H9 (cell line): Measurements from ENCODE around the gene WDR55. TPM values are rescaled to one million over a fixed set of nuclear protein-coding genes. Genes with fewer than 3 reads are reported as not detected.

Experiments
- DNase-seq: peaks from one replicate; pipeline ENCODE4 v3.0.0-alpha.2; 2017
- H2AFZ ChIP-seq: one replicate; pipeline ENCODE4 v1.6.1; 2013; ENCODE audit warnings: mild to moderate bottlenecking, low read length, control low read depth, moderate library complexity
- H2AK5ac ChIP-seq: 2 replicates; pipeline ENCODE4 v1.6.1; 2013; ENCODE audit warnings: low read length, control low read depth, mixed read lengths; ENCODE audit not compliant: insufficient read length
- H2BK120ac ChIP-seq: one replicate; pipeline ENCODE4 v1.6.1; 2013; ENCODE audit warnings: low read depth, mild to moderate bottlenecking, low read length, control low read depth, inconsistent platforms; ENCODE audit not compliant: poor library complexity, severe bottlenecking
- H2BK12ac ChIP-seq: 2 replicates; pipeline ENCODE4 v1.6.1; 2013; ENCODE audit warnings: low read length, control low read depth, mixed read lengths, low read depth; ENCODE audit not compliant: insufficient read length
- H2BK15ac ChIP-seq: 2 replicates; pipeline ENCODE4 v1.6.1; 2013; ENCODE audit warnings: low read depth, low read length, control low read depth
- H2BK20ac ChIP-seq: one replicate; pipeline ENCODE4 v1.6.1; 2013; ENCODE audit warnings: low read depth, mild to moderate bottlenecking, low read length, control low read depth, inconsistent platforms; ENCODE audit not compliant: poor library complexity, severe bottlenecking
- H2BK5ac ChIP-seq: 2 replicates; pipeline ENCODE4 v1.6.1; 2013; ENCODE audit warnings: low read length, control low read depth, mixed read lengths; ENCODE audit not compliant: insufficient read length
- H3K14ac ChIP-seq: 2 replicates; pipeline ENCODE4 v1.6.1; 2013; ENCODE audit warnings: low read length, control low read depth; ENCODE audit not compliant: insufficient read depth
- H3K18ac ChIP-seq: 2 replicates; pipeline ENCODE4 v1.6.1; 2013; ENCODE audit warnings: low read depth, mild to moderate bottlenecking, mixed read lengths, low read length, control low read depth; ENCODE audit not compliant: insufficient read length
- H3K23ac ChIP-seq: 2 replicates; pipeline ENCODE4 v1.6.1; 2013; ENCODE audit warnings: low read length, control low read depth, mixed read lengths, low read depth; ENCODE audit not compliant: insufficient read length
- H3K23me2 ChIP-seq: 2 replicates; pipeline ENCODE4 v1.6.1; 2013; ENCODE audit warnings: low read depth, mild to moderate bottlenecking, mixed read lengths, low read length, control low read depth; ENCODE audit not compliant: insufficient read length, poor library complexity, severe bottlenecking
- H3K27ac ChIP-seq: 2 replicates; pipeline ENCODE4 v1.5.1; 2013; ENCODE audit warnings: low read length, control low read depth, mixed read lengths, low read depth; ENCODE audit not compliant: insufficient read length
- H3K27me3 ChIP-seq: 2 replicates; pipeline ENCODE4 v1.6.1; 2013; ENCODE audit warnings: low read length, control low read depth, inconsistent platforms; ENCODE audit not compliant: insufficient read depth
- H3K4ac ChIP-seq: 2 replicates; pipeline ENCODE4 v1.6.1; 2013; ENCODE audit warnings: low read depth, mild to moderate bottlenecking, control low read depth, inconsistent platforms, low read length, moderate library complexity
- H3K4me1 ChIP-seq: 2 replicates; pipeline ENCODE4 v1.6.1; 2013; ENCODE audit warnings: low read length, control low read depth, inconsistent platforms; ENCODE audit not compliant: insufficient read depth
- H3K4me2 ChIP-seq: 2 replicates; pipeline ENCODE4 v1.6.1; 2013; ENCODE audit warnings: low read length, control low read depth, mixed read lengths; ENCODE audit not compliant: insufficient read length, insufficient read depth
- H3K56ac ChIP-seq: 2 replicates; pipeline ENCODE4 v1.6.1; 2013; ENCODE audit warnings: low read depth, mild to moderate bottlenecking, mixed read lengths, low read length, control low read depth; ENCODE audit not compliant: insufficient read length
- H3K79me1 ChIP-seq: 2 replicates; pipeline ENCODE4 v1.6.1; 2013; ENCODE audit warnings: low read depth, mild to moderate bottlenecking, moderate library complexity, low read length, control low read depth, inconsistent platforms; ENCODE audit not compliant: insufficient read depth, poor library complexity, severe bottlenecking
- H3K79me2 ChIP-seq: 2 replicates; pipeline ENCODE4 v1.6.1; 2013; ENCODE audit warnings: low read length, control low read depth, inconsistent platforms; ENCODE audit not compliant: insufficient read depth
- H3K9ac ChIP-seq: 2 replicates; pipeline ENCODE4 v1.6.1; 2013; ENCODE audit warnings: low read length, control low read depth, mixed read lengths; ENCODE audit not compliant: insufficient read length; ENCODE audit errors: extremely low read depth
- H3K9me3 ChIP-seq: one replicate; pipeline ENCODE4 v1.6.1; 2013; ENCODE audit warnings: low read depth, low read length, inconsistent platforms; ENCODE audit not compliant: control insufficient read depth
- H3T11ph ChIP-seq: one replicate; pipeline ENCODE4 v1.6.1; 2013; ENCODE audit warnings: mild to moderate bottlenecking, low read length, control low read depth, inconsistent platforms
- H4K20me1 ChIP-seq: one replicate; pipeline ENCODE4 v1.6.1; 2013; ENCODE audit not compliant: control insufficient read depth, insufficient read length, insufficient read depth
- H4K5ac ChIP-seq: 2 replicates; pipeline ENCODE4 v1.6.1; 2013; ENCODE audit warnings: low read depth, mild to moderate bottlenecking, mixed read lengths, low read length, control low read depth; ENCODE audit not compliant: insufficient read length
- H4K8ac ChIP-seq: replicated peaks from 2 replicates; pipeline ENCODE4 v1.6.1; 2013; ENCODE audit warnings: low read length, control low read depth, mixed read lengths, low read depth; ENCODE audit not compliant: insufficient read length
- H4K91ac ChIP-seq: 2 replicates; pipeline ENCODE4 v1.6.1; 2013; ENCODE audit warnings: low read depth, mild to moderate bottlenecking, moderate library complexity, mixed read lengths, low read length, control low read depth; ENCODE audit not compliant: insufficient read length
- H3K27ac Mint-ChIP-seq, 3 experiments: 2 replicates in 2 of 3; 3 replicates in 1 of 3; pipeline ENCODE4 v1.8.0; 2020 to 2021; ENCODE audit warnings: mixed read lengths in 3 of 3, mild to moderate bottlenecking in 1 of 3, moderate library complexity in 1 of 3
- H3K27me3 Mint-ChIP-seq: 2 replicates; pipeline ENCODE4 v1.8.0; 2021; ENCODE audit warnings: low read depth, mild to moderate bottlenecking, moderate library complexity, mixed read lengths
- H3K36me3 Mint-ChIP-seq, 3 experiments: 2 replicates in 2 of 3; 3 replicates in 1 of 3; pipeline ENCODE4 v1.8.0; 2020 to 2021; ENCODE audit warnings: low read depth in 3 of 3, mixed read lengths in 3 of 3; ENCODE audit not compliant: insufficient read depth in 1 of 3
- H3K4me1 Mint-ChIP-seq, 2 experiments: 2 replicates each; pipeline ENCODE4 v1.8.0; 2020; ENCODE audit warnings: mixed read lengths in 2 of 2
- H3K4me3 Mint-ChIP-seq, 2 experiments: 2 replicates in 1 of 2; 3 replicates in 1 of 2; pipeline ENCODE4 v1.8.0; 2020 to 2021; ENCODE audit warnings: mild to moderate bottlenecking in 2 of 2, mixed read lengths in 2 of 2, moderate library complexity in 1 of 2
- H3K9me3 Mint-ChIP-seq, 2 experiments: 2 replicates in 1 of 2; 3 replicates in 1 of 2; pipeline ENCODE4 v1.8.0; 2020; ENCODE audit warnings: mild to moderate bottlenecking in 2 of 2, mixed read lengths in 2 of 2, moderate library complexity in 1 of 2
- WGBS: extraction: QIAGEN DNeasy Blood & Tissue Kit; methylation state at CpG from one replicate; pipeline ENCODE4 v1.1.7; 2013; ENCODE audit warnings: missing lambda C conversion rate, low lambda C conversion rate, mixed read lengths; ENCODE audit not compliant: insufficient read length; ENCODE audit errors: extremely low coverage; 5-methylcytosine and 5-hydroxymethylcytosine counted together
- total RNA-seq: library from RNA; stranded (reverse); gene quantifications from 2 replicates; pipeline ENCODE4 v1.2.1, GENCODE V29; 2021
- TF ChIP-seq, protein P1 (sequence below): fragments of 200-600 bp; sonication (generic); conservative IDR thresholded peaks from 3 replicates; pipeline ENCODE4 v1.8.0; 2021; ENCODE audit warnings: antibody characterized with exemption, mild to moderate bottlenecking

The WDR55 gene
- total RNA-seq, 1 experiment from 2014 or later: 24.7 TPM

DNA sequence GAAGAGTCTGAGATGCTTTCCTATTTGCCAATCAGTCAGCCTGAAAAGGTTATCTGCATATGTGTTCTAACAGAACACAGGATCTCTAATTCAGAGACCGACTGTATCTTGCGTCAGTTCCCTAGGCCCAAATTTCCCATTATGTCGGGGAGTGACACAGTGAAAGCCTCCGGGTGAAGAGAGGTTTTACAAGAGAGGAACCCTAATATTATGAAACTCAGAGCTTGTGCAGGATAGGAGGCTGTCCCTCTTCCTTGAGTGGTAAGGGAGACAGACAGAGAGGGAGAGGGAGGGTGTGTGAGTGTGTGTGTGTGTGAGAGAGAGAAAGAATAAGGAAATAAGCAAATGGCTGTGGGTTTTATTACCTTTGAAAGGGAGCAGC lies 33.7 kb upstream of the WDR55 start:
- DNase-seq: no peak
- peaks cover 6% of the 10 kb centered on the region for H3K27me3 Mint-ChIP-seq
- Histone ChIP-seq H3K4me2 (no peak overlapping the region), H3T11ph (no peak overlapping the region), H2BK5ac (no peak overlapping the region), H3K79me2 (no peaks in the 10 kb centered on the region), H3K14ac (no peak overlapping the region), H3K23ac (no peak overlapping the region), H3K27ac (no peak overlapping the region), H4K20me1 (no peaks in the 10 kb centered on the region), H4K8ac (no peak overlapping the region), H3K27me3 (no peaks in the 10 kb centered on the region), H3K9ac (no peak overlapping the region), H3K18ac (no peak overlapping the region), H2BK20ac (no peak overlapping the region), H4K5ac (no peak overlapping the region), H2AFZ (no peak overlapping the region), H3K4ac (no peak overlapping the region), H2AK5ac (no peak overlapping the region), H4K91ac (no peak overlapping the region), H2BK15ac (no peak overlapping the region), H3K56ac (no peak overlapping the region), H3K9me3 (peaks cover 17% of the 10 kb centered on the region), H3K4me1 (no peaks in the 10 kb centered on the region), H3K23me2 (no peaks in the 10 kb centered on the region), H3K79me1 (no peaks in the 10 kb centered on the region), H2BK120ac (no peak overlapping the region), H2BK12ac (no peak overlapping the region)
- TF ChIP-seq, protein P1, sequence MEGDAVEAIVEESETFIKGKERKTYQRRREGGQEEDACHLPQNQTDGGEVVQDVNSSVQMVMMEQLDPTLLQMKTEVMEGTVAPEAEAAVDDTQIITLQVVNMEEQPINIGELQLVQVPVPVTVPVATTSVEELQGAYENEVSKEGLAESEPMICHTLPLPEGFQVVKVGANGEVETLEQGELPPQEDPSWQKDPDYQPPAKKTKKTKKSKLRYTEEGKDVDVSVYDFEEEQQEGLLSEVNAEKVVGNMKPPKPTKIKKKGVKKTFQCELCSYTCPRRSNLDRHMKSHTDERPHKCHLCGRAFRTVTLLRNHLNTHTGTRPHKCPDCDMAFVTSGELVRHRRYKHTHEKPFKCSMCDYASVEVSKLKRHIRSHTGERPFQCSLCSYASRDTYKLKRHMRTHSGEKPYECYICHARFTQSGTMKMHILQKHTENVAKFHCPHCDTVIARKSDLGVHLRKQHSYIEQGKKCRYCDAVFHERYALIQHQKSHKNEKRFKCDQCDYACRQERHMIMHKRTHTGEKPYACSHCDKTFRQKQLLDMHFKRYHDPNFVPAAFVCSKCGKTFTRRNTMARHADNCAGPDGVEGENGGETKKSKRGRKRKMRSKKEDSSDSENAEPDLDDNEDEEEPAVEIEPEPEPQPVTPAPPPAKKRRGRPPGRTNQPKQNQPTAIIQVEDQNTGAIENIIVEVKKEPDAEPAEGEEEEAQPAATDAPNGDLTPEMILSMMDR: no peak
- no CpG with 5 or more reads among the region's 4 CpGs for WGBS
- no peaks in the 10 kb centered on the region for H3K4me1 Mint-ChIP-seq
- peaks cover 4 to 13% (median 11%) of the 10 kb centered on the region in 3 experiments; a peak in 6 of 7 replicates for H3K36me3 Mint-ChIP-seq
- H3K27ac Mint-ChIP-seq: no peak overlapping the region; a peak in 1 of 7 replicates
- peaks cover 43 to 44% of the 10 kb centered on the region in 2 experiments for H3K9me3 Mint-ChIP-seq
- H3K4me3 Mint-ChIP-seq: no peak overlapping the region
